Measurements from ENCODE around the gene CHST4. TPM values are rescaled to one million over a fixed set of nuclear protein-coding genes. Genes with fewer than 3 reads are reported as not detected.
"Not testable (repeated sequence)": the region's sequence is repeated elsewhere in the genome, so short reads cannot be mapped to it uniquely, and the experiment has no call there.

Gene CHST4
- total RNA-seq, 1 donor from 2014 or later: not detected

DNA sequence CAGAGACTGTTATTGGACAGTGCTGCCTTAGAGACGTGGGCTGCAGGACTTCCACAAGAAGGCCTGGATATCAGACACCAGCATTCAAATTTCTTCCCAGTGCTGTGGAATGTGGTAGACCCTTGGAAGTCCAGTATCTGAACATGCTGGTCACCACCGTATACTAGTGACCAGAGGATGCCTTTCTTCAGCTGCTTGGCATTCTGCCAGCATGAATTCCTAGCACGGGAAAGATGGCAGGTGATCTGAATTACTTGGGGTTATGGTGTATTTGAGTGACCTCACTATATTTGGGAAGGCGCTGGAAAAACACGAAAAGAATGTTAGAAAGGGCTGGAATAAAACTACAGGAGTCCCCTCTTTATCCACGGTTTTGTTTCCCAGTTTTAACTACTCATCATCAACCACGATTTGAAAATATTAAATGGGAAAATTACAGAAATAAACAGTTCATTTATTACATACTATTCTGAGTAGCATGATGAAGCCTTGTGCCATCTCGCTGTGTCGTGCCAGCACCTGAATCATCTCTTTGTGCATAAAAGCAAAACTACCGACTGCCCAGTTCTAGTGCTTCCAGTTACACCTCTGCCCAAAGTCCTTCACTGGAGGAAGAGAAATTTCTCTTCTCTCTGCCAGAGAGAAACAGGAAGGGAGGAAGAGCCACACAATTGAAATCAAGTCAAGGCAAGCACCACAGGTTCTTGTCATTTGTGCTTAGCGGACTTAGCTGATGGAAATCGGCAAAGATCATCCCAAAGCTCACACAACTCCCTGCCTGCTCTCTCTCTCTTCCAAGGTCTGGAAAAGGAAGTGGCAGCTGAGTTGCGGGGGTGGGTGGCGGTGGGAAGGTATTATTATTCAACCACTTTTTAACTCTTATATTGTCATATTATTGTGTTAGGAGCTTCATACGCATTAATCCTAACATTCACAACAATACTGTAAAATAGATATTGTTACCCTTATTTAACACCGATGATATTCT is 1.4 kb upstream of the CHST4 start:
- no peak for DNase-seq (ENCODE audit: low read depth in 2 of 2)

DNA sequence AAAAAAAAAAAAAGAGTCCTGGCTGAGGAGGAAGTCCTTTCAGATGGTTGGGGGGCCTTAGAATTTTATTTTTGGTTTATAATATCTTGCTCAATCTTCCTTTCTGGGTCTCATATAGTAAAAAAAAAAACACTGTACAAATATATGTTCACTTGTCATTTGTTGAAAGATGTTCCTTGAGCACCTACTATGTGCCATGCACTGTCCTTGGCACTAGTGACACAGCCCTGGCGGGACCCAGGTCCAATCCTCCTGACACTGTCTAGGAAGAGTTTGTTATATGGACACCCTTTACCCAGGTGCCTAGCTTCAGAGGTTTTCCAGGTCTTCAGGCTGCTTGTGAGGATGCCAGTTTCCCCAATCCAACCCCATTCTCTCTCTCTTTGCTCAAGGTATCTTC is 2.0 kb downstream of the CHST4 start:
- DNase-seq (ENCODE audit: low read depth in 2 of 2): no peak

DNA sequence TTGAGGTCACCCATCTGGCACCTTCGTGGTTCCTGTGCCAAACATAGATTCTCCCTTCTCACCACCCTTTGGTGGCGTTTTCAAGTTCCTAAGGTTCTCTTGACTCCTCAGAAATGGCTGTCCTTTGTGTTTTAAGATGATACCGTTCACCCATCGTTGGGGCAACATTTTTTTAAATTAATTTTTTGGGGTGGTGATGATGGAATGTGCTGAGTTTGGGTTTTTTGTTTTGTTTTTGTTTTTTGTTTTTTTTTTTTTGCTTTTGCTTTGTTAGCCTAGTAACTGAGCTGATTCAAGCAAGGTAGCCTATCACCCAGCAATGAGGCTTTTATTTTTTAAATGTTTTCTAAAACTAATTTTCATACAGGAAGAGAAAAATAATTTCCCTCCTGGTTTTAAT is 2.6 kb downstream of the CHST4 start:
- no peak for DNase-seq (ENCODE audit: low read depth in 2 of 2)

DNA sequence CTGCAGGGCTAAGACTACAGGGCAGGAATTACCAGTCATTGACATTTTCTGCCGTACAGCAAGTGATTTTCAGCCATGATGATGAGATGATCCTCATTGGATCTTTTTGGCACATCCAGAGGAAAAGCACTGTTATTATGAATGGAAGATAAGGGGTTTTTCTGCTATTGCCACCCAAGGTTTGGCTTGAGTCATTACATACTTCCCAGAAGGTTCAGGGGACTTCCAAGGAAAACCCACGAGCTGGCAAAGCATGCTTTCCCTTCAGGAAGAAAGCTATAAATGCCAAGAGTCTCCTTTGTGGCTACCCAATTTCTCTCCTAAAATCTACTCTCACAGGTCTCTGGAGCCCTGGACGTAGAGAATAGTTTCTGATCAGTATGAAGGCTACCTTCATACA is 6.1 kb downstream of the CHST4 start:
- DNase-seq (ENCODE audit: low read depth in 2 of 2): no peak

- no peak for DNase-seq (ENCODE audit: low read depth in 2 of 2)
These were observed 10.7 kb downstream of the CHST4 start for GRCh38 chr16:71536752-71537499.

DNA sequence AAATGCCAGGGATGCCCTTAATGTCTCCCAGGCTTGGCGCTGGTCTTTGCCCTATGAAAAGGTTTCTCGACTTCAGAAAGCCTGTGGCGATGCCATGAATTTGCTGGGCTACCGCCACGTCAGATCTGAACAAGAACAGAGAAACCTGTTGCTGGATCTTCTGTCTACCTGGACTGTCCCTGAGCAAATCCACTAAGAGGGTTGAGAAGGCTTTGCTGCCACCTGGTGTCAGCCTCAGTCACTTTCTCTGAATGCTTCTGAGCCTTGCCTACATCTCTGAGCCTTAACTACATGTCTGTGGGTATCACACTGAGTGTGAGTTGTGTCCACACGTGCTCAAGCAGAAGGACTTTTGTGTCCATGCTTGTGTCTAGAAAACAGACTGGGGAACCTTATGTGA is 11.4 kb downstream of the CHST4 start:
- DNase-seq (ENCODE audit: low read depth in 2 of 2): peak; percentile 51 to 55

GRCh38 chr16:71542377-71542776 is 16.2 kb downstream of the CHST4 start:
- peak; percentile 22 to 34 for DNase-seq (ENCODE audit: low read depth in 2 of 2)

DNA sequence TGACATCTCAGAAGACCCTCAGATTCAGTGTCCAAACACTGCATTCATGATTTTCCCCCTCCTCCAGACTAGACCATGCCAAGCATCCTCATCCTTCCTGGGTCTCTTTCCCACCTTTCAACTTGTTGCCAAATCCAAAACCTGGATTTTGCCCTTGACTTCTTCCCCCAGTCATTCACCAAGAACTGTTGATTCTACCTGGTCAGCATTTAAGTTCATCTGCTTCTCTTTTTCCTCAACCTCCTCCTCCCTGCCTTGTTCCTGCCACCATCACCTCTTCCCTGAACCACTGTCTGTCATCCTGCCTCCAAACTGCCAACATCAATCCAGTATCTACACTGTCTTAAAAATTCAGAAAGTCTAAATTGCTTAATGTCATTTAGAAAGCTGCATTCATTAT is 20.9 kb downstream of the CHST4 start:
- no peak for DNase-seq (ENCODE audit: low read depth in 2 of 2)

- no peak for DNase-seq (ENCODE audit: low read depth in 2 of 2)
These were observed 26.7 kb downstream of the CHST4 start for GRCh38 chr16:71552698-71553503.

DNA sequence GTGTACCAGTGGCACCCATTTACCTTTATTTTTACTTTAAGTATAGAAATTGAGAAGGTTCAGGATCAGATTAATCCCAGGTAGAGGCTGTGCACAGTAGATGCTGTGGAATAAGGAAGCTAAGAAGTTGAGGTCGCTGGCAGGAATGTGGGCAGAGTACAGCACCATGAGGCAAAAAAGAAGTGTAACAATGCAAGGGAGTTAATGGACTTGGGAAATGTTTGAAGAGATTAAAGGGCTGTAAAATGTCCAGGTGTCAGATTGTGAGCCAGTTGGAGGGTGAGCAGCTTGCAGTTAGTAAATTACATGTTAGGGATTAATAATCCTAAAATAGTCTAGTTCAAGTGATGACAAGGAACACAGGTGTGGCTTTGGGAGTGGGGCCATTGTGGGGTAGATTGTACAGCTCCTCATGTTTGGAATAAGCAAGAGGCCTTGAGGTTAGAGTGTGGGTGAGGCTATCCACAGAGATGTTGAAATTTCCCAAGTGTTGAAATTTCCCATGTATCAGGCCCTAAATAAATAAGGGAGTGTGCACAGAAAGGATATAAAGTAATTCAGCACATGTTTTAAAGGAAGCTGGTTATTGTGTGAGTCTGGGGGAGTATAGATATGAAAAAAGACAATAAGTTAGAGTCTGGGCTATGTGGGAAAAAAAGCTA is 29.1 kb downstream of the CHST4 start:
- DNase-seq (ENCODE audit: low read depth in 2 of 2): no peak

GRCh38 chr16:71557299-71557698 is 31.1 kb downstream of the CHST4 start:
- DNase-seq (ENCODE audit: low read depth in 2 of 2): no peak

DNA sequence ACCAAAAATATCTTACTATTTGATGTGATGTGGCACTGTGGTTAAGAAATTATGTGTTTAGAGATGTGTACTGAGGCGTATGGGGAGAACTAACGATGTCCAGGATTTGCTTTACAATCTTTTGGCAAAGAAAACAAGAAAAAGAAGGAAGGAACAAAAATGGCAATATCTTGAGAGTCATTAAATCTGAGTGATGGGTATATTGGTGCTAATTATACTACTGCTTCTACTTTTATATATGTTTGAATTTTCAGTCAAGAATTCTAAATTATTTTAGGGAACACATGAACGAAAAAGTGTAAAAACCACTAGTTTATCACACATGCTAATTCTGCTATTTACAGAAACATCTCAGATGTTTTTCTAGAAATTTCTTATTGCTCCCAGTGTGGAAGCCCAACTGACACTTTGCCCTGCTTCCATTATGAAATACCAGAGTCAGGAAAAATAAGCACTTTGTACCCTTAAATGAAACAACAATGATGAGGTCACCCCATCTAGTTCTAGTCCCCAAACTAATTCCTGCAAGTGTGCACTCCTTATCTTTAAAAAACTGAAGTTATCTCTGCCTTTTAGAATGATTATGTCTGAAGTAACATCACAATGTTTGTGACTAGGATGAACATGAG is 31.8 kb downstream of the CHST4 start:
- no peak for DNase-seq (ENCODE audit: low read depth in 2 of 2)

DNA sequence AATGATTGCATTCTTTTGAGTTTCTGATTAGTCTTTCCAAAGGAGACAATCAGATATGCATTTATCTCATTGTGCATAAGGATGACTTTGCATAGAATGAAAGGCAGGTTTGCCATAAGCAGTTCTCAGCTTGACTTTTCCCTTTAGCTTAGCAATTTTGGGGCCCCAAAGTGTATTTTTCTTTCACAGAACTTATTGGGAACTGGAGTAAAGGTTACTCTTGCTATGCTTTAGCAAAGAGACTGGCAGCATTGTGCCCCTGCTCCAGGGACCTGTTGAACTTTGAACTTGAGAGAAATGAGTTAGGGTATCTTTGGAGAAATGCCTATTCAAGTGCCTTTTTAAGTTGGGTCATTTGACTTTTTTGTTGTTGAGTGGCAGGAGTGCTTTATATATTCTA is 33.6 kb downstream of the CHST4 start:
- no peak for DNase-seq (ENCODE audit: low read depth in 2 of 2)

GRCh38 chr16:71561886-71562285 is 35.7 kb downstream of the CHST4 start:
- DNase-seq (ENCODE audit: low read depth in 2 of 2): not testable (repeated sequence)

GRCh38 chr16:71562552-71562951 is 36.3 kb downstream of the CHST4 start:
- DNase-seq (ENCODE audit: low read depth in 2 of 2): no peak

DNA sequence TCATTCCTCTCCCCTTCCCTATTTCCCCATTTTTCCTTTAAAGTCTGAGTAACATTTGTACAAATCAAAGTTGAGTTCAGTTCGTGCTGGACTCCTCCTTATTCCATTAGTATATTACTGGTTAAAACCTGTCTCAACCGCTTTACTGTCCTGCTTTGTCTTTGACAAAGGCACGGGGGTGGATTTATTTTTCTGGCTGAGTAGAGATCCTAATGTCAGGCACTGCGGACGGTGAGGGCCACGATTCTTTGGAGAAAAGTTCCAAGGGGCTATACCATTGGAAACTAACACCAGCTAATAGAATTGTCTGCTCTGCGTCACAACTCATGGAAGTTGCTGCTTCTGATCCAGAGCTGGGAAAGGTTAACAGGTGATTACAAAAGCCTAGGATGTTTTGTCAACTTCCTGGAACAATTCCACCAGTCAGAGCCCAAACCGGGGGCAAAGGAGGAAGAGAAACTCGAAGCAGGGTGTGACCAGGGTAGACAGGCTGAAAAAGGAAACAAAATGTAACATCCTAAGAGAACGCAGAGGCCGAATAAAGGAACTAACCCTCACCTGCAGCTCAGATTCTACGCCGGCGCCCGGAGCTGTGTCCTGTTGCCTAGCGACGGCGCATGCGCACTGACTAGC is 38.2 kb downstream of the CHST4 start:
- DNase-seq (ENCODE audit: low read depth in 2 of 2): peak in 1 of 2 donors; percentile 91

- DNase-seq (ENCODE audit: low read depth in 2 of 2): no peak
These were observed 39.8 kb downstream of the CHST4 start for GRCh38 chr16:71565812-71566700.

DNA sequence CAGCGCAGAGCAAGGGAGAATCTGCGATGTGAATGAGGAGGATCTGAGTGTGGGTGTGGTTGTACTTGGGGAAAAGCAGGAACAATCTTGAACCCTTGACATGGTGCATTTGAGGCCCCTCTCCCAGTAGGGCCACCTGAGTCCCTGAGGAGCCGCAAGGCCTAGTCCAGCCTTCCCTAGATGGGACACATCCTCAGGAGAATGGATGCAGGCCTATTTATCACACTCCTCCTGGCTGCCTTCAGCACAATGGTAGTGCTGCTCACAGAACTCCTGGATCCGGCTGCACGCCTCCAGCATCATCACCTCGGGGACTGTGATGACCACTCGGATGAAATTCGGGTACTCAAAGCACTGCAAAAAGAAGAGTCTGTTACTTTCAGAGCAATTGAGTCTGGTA is 41.7 kb downstream of the CHST4 start:
- no peak for DNase-seq (ENCODE audit: low read depth in 2 of 2)

DNA sequence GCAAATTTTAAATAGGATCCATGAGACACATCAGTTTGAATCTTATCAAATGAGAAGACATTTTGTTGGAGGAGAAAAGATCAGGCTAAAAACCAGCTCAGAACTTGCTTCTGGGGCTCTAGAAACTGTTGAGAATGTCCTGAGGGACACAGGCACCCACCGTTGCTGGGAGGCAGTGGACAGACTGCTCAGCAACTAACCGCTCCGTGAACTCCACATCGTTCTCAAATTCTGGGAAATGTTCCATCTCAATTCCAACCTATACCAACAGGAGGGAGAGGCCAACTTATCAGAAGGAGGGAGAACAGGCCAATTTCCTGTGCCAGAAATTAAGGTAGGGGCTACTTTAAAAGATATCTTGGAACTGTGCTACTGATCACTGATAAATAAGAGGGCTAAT is 42.3 kb downstream of the CHST4 start:
- DNase-seq (ENCODE audit: low read depth in 2 of 2): no peak

Measured in lung microvascular endothelial cell (primary cell).